Neuronal stem cell (in vitro differentiated cells): ENCODE data around the gene FLRT1.

Source experiments
- DNase-seq: peaks from one replicate; pipeline ENCODE4 v3.0.0-alpha.2; 2013; ENCODE audit warnings: low spot score
- H2AFZ ChIP-seq: one replicate; pipeline ENCODE4 v1.6.1; 2013; ENCODE audit warnings: mild to moderate bottlenecking, low read length, inconsistent platforms
- H2AK5ac ChIP-seq: 2 replicates; pipeline ENCODE4 v1.6.1; 2013; ENCODE audit warnings: low read depth, mild to moderate bottlenecking, inconsistent platforms, low read length, moderate library complexity, mixed read lengths
- H2BK120ac ChIP-seq: 2 replicates; pipeline ENCODE4 v1.6.1; 2013; ENCODE audit warnings: low read depth, mild to moderate bottlenecking, inconsistent platforms, low read length, moderate library complexity, mixed read lengths
- H2BK12ac ChIP-seq: one replicate; pipeline ENCODE4 v1.6.1; 2013; ENCODE audit warnings: low read length, inconsistent platforms
- H2BK15ac ChIP-seq: 2 replicates; pipeline ENCODE4 v1.6.1; 2013; ENCODE audit warnings: mild to moderate bottlenecking, low read length, inconsistent platforms, mixed read lengths
- H2BK5ac ChIP-seq: one replicate; pipeline ENCODE4 v1.6.1; 2013; ENCODE audit warnings: inconsistent platforms, mild to moderate bottlenecking, low read length, moderate library complexity
- H3K14ac ChIP-seq: one replicate; pipeline ENCODE4 v1.6.1; 2013; ENCODE audit warnings: low read length, inconsistent platforms
- H3K18ac ChIP-seq: 2 replicates; pipeline ENCODE4 v1.6.1; 2013; ENCODE audit warnings: low read length, inconsistent platforms
- H3K23ac ChIP-seq: 2 replicates; pipeline ENCODE4 v1.6.1; 2013; ENCODE audit warnings: low read depth, mild to moderate bottlenecking, mixed read lengths, low read length, inconsistent platforms; ENCODE audit not compliant: poor library complexity
- H3K27ac ChIP-seq: replicated peaks from 3 replicates; pipeline ENCODE4 v1.5.1; 2013; ENCODE audit warnings: low read length, inconsistent platforms
- H3K27me3 ChIP-seq, 3 experiments: 2 replicates each; pipeline ENCODE4 v1.6.1; 2013; ENCODE audit warnings: low read length in 3 of 3, mild to moderate bottlenecking in 2 of 3, inconsistent platforms in 1 of 3, low read depth in 1 of 3, mixed read lengths in 1 of 3, moderate library complexity in 1 of 3; ENCODE audit not compliant: control insufficient read depth in 3 of 3, insufficient read depth in 3 of 3
- H3K36me3 ChIP-seq, 2 donors: replicated peaks in 1 of 2; 2 replicates each; pipeline ENCODE4 v1.6.1; 2013; ENCODE audit warnings: low read length in 2 of 2; ENCODE audit not compliant: control insufficient read depth in 2 of 2, insufficient read depth in 2 of 2
- H3K4ac ChIP-seq: 2 replicates; pipeline ENCODE4 v1.6.1; 2013; ENCODE audit warnings: inconsistent platforms, mild to moderate bottlenecking, low read length, moderate library complexity
- H3K4me1 ChIP-seq, 2 donors: 1 replicate in 1 of 2; 2 replicates in 1 of 2; pipeline ENCODE4 v1.6.1; 2013; ENCODE audit warnings: low read length in 2 of 2, low read depth in 1 of 2; ENCODE audit not compliant: control insufficient read depth in 2 of 2, insufficient read depth in 1 of 2
- H3K4me2 ChIP-seq: one replicate; pipeline ENCODE4 v1.6.1; 2013; ENCODE audit warnings: mild to moderate bottlenecking, low read length, inconsistent platforms; ENCODE audit not compliant: insufficient read depth, poor library complexity, severe bottlenecking
- H3K4me3 ChIP-seq, 2 donors: 2 replicates each; pipeline ENCODE4 v1.5.1; 2013; ENCODE audit warnings: low read length in 2 of 2, mild to moderate bottlenecking in 2 of 2, inconsistent platforms in 1 of 2, moderate library complexity in 1 of 2
- H3K79me1 ChIP-seq: one replicate; pipeline ENCODE4 v1.6.1; 2013; ENCODE audit warnings: low read depth, mild to moderate bottlenecking, inconsistent platforms, low read length, moderate library complexity
- H3K9ac ChIP-seq: one replicate; pipeline ENCODE4 v1.6.1; 2013; ENCODE audit warnings: mild to moderate bottlenecking, low read depth, low read length, inconsistent platforms; ENCODE audit not compliant: poor library complexity
- H3K9me3 ChIP-seq, 2 donors: replicated peaks in 1 of 2; 2 replicates each; pipeline versions ENCODE3 to v1.6.1; 2013; ENCODE audit warnings: low read length in 2 of 2, mild to moderate bottlenecking in 2 of 2, inconsistent platforms in 1 of 2, low read depth in 1 of 2, mixed read lengths in 1 of 2, moderate library complexity in 1 of 2; ENCODE audit not compliant: control insufficient read depth in 2 of 2, insufficient read depth in 1 of 2
- H4K8ac ChIP-seq: one replicate; pipeline ENCODE4 v1.6.1; 2013; ENCODE audit warnings: low read depth, mild to moderate bottlenecking, inconsistent platforms, low read length, moderate library complexity
- H4K91ac ChIP-seq: one replicate; pipeline ENCODE4 v1.6.1; 2013; ENCODE audit warnings: low read length, low read depth, mild to moderate bottlenecking, inconsistent platforms; ENCODE audit not compliant: poor library complexity
- WGBS, 2 donors: extraction: QIAGEN DNeasy Blood & Tissue Kit; methylation state at CpG; one replicate each; pipeline ENCODE4 v1.1.7; 2013; ENCODE audit warnings: missing lambda C conversion rate in 2 of 2, mixed read lengths in 1 of 2; ENCODE audit not compliant: insufficient read length in 2 of 2, insufficient replicate concordance in 1 of 2; ENCODE audit errors: extremely low coverage in 2 of 2; 5-methylcytosine and 5-hydroxymethylcytosine counted together

Gene FLRT1

DNA sequence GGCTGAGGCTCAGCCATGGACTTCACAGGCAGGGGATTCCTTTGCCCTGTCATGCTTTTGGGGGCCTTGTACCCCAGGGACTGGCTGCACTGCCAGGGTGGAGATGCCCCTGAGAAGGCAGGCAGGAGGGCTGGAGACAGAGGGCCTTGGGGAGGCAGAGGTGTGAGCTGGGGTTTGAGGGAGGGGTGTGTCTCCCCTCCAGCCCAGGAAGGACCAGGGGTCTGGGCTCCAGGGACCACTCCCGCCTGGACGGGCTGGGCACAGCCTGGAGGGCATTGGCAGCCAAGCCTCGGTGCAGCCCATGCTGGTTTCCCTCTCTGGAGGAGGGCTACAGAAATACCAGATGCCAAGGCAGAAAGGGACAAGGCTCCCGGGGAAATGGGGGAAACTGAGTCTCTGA, 30.0 kb upstream of the FLRT1 start:
- no CpG with 5 or more reads among the region's 4 CpGs for WGBS, 2 donors
- Histone ChIP-seq H3K27me3 (peaks cover 0 to 61% (median 0%) of the 10 kb centered on the region in 3 experiments), H4K8ac (no peak overlapping the region), H3K36me3 (peaks cover 0 to 11% of the 10 kb centered on the region in 2 donors), H2AFZ (no peak overlapping the region), H2AK5ac (peak overlapping the region; percentile 93), H3K23ac (peak overlapping the region; percentile 46), H3K9ac (no peak overlapping the region), H3K18ac (peak overlapping the region; percentile 42), H2BK120ac (no peak overlapping the region), H2BK15ac (peak overlapping the region; percentile 56), H3K27ac (no peak overlapping the region), H2BK5ac (no peak overlapping the region), H3K4me1 (peaks cover 12 to 13% of the 10 kb centered on the region in 2 donors), H3K79me1 (peaks cover 3% of the 10 kb centered on the region), H2BK12ac (peak overlapping the region; percentile 46), H4K91ac (no peak overlapping the region), H3K9me3 (peaks cover 0 to 3% of the 10 kb centered on the region in 2 donors), H3K14ac (no peak overlapping the region), H3K4me3 (peak overlapping the region in 1 of 2 donors; percentile 8), H3K4me2 (no peak overlapping the region), H3K4ac (no peak overlapping the region)
- DNase-seq = no peak

DNA sequence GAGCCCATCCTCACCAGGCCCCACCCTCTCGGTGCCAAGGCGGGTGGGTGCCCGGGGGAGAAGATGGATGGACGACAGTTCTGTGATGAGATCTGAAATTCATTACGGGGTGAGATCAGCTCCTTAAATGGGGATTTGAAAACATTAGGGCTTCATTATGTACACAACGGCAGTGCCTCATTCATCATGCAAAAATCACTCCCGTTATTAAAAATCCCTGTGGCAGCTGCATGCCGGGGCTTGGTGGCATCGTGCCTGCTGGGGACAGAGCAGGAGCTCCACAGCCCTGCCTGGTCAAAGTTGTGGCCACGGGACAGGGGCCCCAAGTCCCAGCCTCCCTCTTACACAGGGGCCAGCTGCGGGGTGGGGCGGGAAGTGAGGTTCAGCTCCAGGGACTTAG, 29.3 kb upstream of the FLRT1 start:
- Histone ChIP-seq H3K27me3 (peaks cover 0 to 54% (median 0%) of the 10 kb centered on the region in 3 experiments), H3K79me1 (peaks cover 5% of the 10 kb centered on the region), H2AK5ac (peak overlapping the region; percentile 1), H4K91ac (no peak overlapping the region), H3K4me1 (peaks cover 12 to 13% of the 10 kb centered on the region in 2 donors), H2BK15ac (no peak overlapping the region), H4K8ac (no peak overlapping the region), H3K14ac (no peak overlapping the region), H3K9ac (peak overlapping the region; percentile 34), H3K27ac (no peak overlapping the region), H3K9me3 (peaks cover 0 to 3% of the 10 kb centered on the region in 2 donors), H3K36me3 (peaks cover 0 to 6% of the 10 kb centered on the region in 2 donors), H3K23ac (peak overlapping the region; percentile 87), H3K4ac (no peak overlapping the region), H3K4me3 (no peak overlapping the region), H2BK12ac (no peak overlapping the region), H2BK5ac (no peak overlapping the region), H2AFZ (no peak overlapping the region), H2BK120ac (no peak overlapping the region), H3K4me2 (no peak overlapping the region), H3K18ac (no peak overlapping the region)
- no peak for DNase-seq
- no CpG with 5 or more reads among the region's 12 CpGs for WGBS, 2 donors

DNA sequence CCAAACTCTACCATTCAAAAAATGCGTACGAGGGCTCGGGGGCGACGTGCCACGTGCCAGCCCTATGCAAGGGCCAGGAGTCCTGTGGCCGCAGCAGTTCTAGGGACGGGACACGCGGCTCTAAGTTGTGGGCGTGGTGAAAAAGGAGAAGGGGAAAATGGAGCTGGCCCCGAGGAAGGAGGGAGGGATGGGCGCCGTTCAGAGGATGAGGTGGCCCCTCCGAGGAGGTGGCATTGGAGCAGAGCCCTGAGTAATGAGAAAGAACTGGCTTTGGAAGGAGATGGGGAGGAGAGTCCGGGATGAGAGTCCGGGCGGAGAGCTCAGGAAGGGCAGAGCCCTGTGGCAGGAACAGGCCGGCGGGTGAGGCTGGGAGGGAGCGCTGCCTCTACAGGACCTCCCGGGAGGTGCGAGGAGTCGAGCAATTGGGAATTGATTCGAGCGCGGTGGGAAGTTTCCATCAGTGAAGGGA, 28.5 kb upstream of the FLRT1 start:
- no peak for DNase-seq
- peaks cover 12 to 13% of the 10 kb centered on the region in 2 donors for H3K4me1 ChIP-seq

DNA sequence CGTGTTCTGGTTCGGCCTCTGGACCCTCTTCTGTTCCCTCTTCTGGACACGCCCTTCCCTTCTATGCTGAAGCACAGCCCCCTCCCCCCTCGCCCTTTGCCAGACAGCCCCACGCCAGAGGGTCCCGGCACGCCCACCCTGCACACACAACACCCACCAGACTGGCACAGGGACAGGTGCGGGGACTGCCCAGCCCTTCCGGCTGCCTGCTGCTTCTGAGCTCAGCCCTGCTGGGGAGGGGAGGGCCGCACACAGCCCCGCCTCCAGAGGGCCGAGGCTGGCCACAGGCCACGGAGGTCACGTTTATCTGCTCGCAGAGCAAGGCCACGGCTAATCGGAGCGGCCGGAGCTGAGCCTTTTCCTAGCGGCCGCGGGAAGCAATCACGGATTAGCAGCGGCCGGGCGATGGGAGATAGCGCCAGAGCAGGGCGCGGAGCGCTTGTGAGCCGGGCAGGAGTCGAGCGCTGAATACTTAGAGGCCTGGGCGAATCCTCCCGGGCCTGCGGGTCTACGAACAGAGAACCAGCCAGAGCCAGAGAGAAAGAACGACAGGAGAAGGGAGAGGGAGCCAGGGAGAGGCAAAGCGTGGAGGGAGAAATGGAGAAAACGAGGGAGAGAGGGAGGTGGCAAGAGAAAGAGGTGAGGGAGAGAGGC, 28.0 kb upstream of the FLRT1 start:
- WGBS, 2 donors = no CpG with 5 or more reads among the region's 40 CpGs
- Histone ChIP-seq H3K4me2 (peak overlapping the region; percentile 66), H2BK120ac (peak overlapping the region; percentile 4), H3K27me3 (peaks cover 0 to 48% (median 0%) of the 10 kb centered on the region in 3 experiments), H3K4ac (no peak overlapping the region), H4K8ac (no peak overlapping the region), H3K9me3 (peaks cover 0 to 3% of the 10 kb centered on the region in 2 donors), H2BK15ac (peak overlapping the region; percentile 63), H4K91ac (no peak overlapping the region), H2AK5ac (peak overlapping the region; percentile 93), H3K23ac (peak overlapping the region; percentile 87), H3K79me1 (peaks cover 5% of the 10 kb centered on the region), H3K18ac (peak overlapping the region; percentile 90), H2BK5ac (no peak overlapping the region), H2AFZ (peak overlapping the region; percentile 82), H3K14ac (no peak overlapping the region), H3K36me3 (no peaks in the 10 kb centered on the region), H3K9ac (peak overlapping the region; percentile 79), H3K4me1 (peaks cover 12 to 13% of the 10 kb centered on the region in 2 donors), H3K4me3 (peak overlapping the region; percentile 2 to 30), H3K27ac (no peak overlapping the region), H2BK12ac (no peak overlapping the region)
- DNase-seq = no peak

More for the DNA sequence above, 28.5 kb upstream of the FLRT1 start:
- H3K4ac ChIP-seq = no peak overlapping the region
- H2BK120ac ChIP-seq = peak overlapping the region; percentile 4
- H3K9me3 ChIP-seq = peaks cover 0 to 3% of the 10 kb centered on the region in 2 donors
- H4K91ac ChIP-seq = no peak overlapping the region
- peaks cover 5% of the 10 kb centered on the region for H3K79me1 ChIP-seq
- H4K8ac ChIP-seq = no peak overlapping the region
- no CpG with 5 or more reads among the region's 27 CpGs for WGBS, 2 donors
- no peak overlapping the region for H2BK12ac ChIP-seq
- H3K14ac ChIP-seq = no peak overlapping the region
- H3K18ac ChIP-seq = peak overlapping the region; percentile 90
- H2AK5ac ChIP-seq = peak overlapping the region; percentile 20
- peaks cover 0 to 50% (median 0%) of the 10 kb centered on the region in 3 experiments for H3K27me3 ChIP-seq
- no peaks in the 10 kb centered on the region for H3K36me3 ChIP-seq
- peak overlapping the region; percentile 2 to 30 for H3K4me3 ChIP-seq
- H3K9ac ChIP-seq = peak overlapping the region; percentile 79
- H2AFZ ChIP-seq = peak overlapping the region; percentile 82
- H3K4me2 ChIP-seq = peak overlapping the region; percentile 66
- no peak overlapping the region for H2BK5ac ChIP-seq
- H3K23ac ChIP-seq = peak overlapping the region; percentile 87
- peak overlapping the region; percentile 40 for H2BK15ac ChIP-seq
- no peak overlapping the region for H3K27ac ChIP-seq
